B cell (primary cell): ENCODE results near the gene CD247.

Experiments used
- CTCF ChIP-seq: fragments of 200-600 bp; IDR thresholded peaks from one replicate; pipeline ENCODE4 v1.8.0; 2022; ENCODE audit warnings: antibody characterized with exemption, mild to moderate bottlenecking
- EZH2 ChIP-seq: IDR thresholded peaks from 2 replicates; pipeline ENCODE4 v1.6.1; 2012; ENCODE audit warnings: borderline replicate concordance, low read depth, mild to moderate bottlenecking, moderate library complexity, low read length; ENCODE audit not compliant: insufficient read depth, poor library complexity, severe bottlenecking

GRCh38 chr1:167543199-167543990, 25.1 kb upstream of the CD247 start:
- TF ChIP-seq CTCF (no peak), EZH2 (no peak)
